Kidney epithelial cell (primary cell): ENCODE data around the gene TSPAN15. TPM values are rescaled to one million over a fixed set of nuclear protein-coding genes. Genes with fewer than 3 reads are reported as not detected.

Experiments
- DNase-seq: peaks from one replicate; pipeline ENCODE4 v3.0.0-alpha.2; 2010; ENCODE audit warnings: low read depth
- H3K27me3 ChIP-seq: 2 replicates; pipeline ENCODE4 v1.6.0; 2011; ENCODE audit warnings: low read length; ENCODE audit not compliant: control insufficient read depth, insufficient read depth
- H3K36me3 ChIP-seq: 2 replicates; pipeline ENCODE4 v1.5.1; 2011; ENCODE audit warnings: low read length; ENCODE audit not compliant: control insufficient read depth, insufficient read depth
- H3K4me3 ChIP-seq: 2 replicates; pipeline ENCODE4 v1.5.1; 2011; ENCODE audit warnings: low read depth, mild to moderate bottlenecking, control low read depth, low read length
- total RNA-seq: library from RNA; depleted of rRNA; stranded (reverse); fragments of >200 nt; gene quantifications from 2 replicates; pipeline ENCODE4 v1.2.3, GENCODE V29; 2015
- TF ChIP-seq, protein P1 (sequence below): IDR thresholded peaks from 2 replicates; pipeline ENCODE4 v1.5.1; 2011; ENCODE audit warnings: mild to moderate bottlenecking, moderate library complexity, low read length, control low read depth, inconsistent platforms; ENCODE audit not compliant: insufficient read depth, poor library complexity, severe bottlenecking

The TSPAN15 gene
- total RNA-seq, 1 donor from 2014 or later = 19.4 TPM

DNA sequence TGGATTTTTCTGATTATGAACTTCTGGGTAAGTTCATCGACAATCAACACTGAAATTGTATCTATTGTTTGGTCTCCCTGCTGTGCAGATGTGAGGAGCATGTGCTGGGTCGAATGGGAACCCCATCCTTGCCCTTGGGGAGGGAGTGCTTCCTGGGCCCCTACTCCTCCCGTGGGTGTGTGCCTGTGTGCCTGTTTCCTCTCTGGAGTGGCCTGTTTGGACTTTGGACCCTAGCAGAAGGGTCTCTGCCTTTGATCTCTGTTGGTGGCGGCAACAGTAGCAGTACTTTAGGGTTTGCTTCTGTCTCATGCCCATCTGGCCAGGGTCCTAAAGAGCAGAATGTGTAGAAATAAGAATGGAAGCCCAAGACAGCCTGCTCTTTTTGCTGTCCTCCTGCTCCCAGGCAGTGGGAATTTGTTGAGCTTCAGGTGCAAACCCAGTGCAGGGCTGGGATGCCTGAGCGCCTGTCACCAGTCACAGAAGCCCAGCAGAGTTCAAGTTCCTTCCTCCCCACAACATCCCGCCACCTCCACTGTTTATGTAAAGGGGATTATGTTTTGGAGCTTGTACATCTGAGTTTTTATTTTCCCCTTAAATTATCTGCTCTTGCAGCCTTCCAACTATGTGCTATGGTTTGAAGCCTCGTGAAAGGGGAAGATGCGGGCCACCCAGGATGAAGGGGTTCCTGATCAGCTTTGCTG is 33.1 kb upstream of the TSPAN15 start:
- no peak for DNase-seq
- TF ChIP-seq, protein P1, sequence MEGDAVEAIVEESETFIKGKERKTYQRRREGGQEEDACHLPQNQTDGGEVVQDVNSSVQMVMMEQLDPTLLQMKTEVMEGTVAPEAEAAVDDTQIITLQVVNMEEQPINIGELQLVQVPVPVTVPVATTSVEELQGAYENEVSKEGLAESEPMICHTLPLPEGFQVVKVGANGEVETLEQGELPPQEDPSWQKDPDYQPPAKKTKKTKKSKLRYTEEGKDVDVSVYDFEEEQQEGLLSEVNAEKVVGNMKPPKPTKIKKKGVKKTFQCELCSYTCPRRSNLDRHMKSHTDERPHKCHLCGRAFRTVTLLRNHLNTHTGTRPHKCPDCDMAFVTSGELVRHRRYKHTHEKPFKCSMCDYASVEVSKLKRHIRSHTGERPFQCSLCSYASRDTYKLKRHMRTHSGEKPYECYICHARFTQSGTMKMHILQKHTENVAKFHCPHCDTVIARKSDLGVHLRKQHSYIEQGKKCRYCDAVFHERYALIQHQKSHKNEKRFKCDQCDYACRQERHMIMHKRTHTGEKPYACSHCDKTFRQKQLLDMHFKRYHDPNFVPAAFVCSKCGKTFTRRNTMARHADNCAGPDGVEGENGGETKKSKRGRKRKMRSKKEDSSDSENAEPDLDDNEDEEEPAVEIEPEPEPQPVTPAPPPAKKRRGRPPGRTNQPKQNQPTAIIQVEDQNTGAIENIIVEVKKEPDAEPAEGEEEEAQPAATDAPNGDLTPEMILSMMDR = no peak
- Histone ChIP-seq H3K27me3 (peaks cover 5% of the 10 kb centered on the region), H3K36me3 (no peaks in the 10 kb centered on the region), H3K4me3 (no peak overlapping the region)

- TF ChIP-seq, protein P1 = no peak
- peaks cover 5% of the 10 kb centered on the region for H3K27me3 ChIP-seq
- H3K4me3 ChIP-seq = no peak overlapping the region
- no peak for DNase-seq
- no peaks in the 10 kb centered on the region for H3K36me3 ChIP-seq
Observed at GRCh38 chr10:69419096-69419743, 32.0 kb upstream of the TSPAN15 start.

GRCh38 chr10:69419744-69420126 is 31.5 kb upstream of the TSPAN15 start:
- no peak for DNase-seq
- no peak overlapping the region for H3K4me3 ChIP-seq

GRCh38 chr10:69421611-69422308 is 29.5 kb upstream of the TSPAN15 start:
- DNase-seq = no peak
- H3K27me3 ChIP-seq = peaks cover 5% of the 10 kb centered on the region

More at GRCh38 chr10:69419744-69420126, 31.5 kb upstream of the TSPAN15 start:
- TF ChIP-seq, protein P1 = no peak
- peaks cover 5% of the 10 kb centered on the region for H3K27me3 ChIP-seq
- H3K36me3 ChIP-seq = no peaks in the 10 kb centered on the region

GRCh38 chr10:69422676-69423075 is 28.6 kb upstream of the TSPAN15 start:
- H3K4me3 ChIP-seq = no peak overlapping the region
- TF ChIP-seq, protein P1 = no peak
- no peak for DNase-seq
- no peaks in the 10 kb centered on the region for H3K36me3 ChIP-seq
- peaks cover 5% of the 10 kb centered on the region for H3K27me3 ChIP-seq

More at GRCh38 chr10:69421611-69422308, 29.5 kb upstream of the TSPAN15 start:
- H3K36me3 ChIP-seq = no peaks in the 10 kb centered on the region
- TF ChIP-seq, protein P1 = no peak
- H3K4me3 ChIP-seq = no peak overlapping the region
